NB4 (cell line): Measurements from ENCODE around the gene SPEG.

ENCODE experiments used
- DNase-seq: peaks from one replicate; pipeline ENCODE4 v3.0.0; 2010; ENCODE audit warnings: low read depth
- H3K4me3 ChIP-seq: one replicate; pipeline ENCODE4 v1.5.1; 2011; ENCODE audit warnings: mild to moderate bottlenecking, low read depth, low read length, moderate library complexity
- MYC ChIP-seq: IDR thresholded peaks from 2 replicates; pipeline ENCODE4 v1.6.1; 2011; ENCODE audit warnings: low read depth, low read length
- POLR2A ChIP-seq: IDR thresholded peaks from 2 replicates; pipeline ENCODE4 v1.6.1; 2011; ENCODE audit warnings: mild to moderate bottlenecking; ENCODE audit not compliant: insufficient read length; ENCODE audit errors: extremely low read depth
- TF ChIP-seq, protein P1 (sequence below): IDR thresholded peaks from 2 replicates; pipeline ENCODE4 v1.6.1; 2011; ENCODE audit warnings: low read depth, low read length
- TF ChIP-seq, protein P2 (sequence below): IDR thresholded peaks from one replicate; pipeline ENCODE4 v1.5.1; 2012; ENCODE audit warnings: low read depth, low read length

SPEG gene

DNA sequence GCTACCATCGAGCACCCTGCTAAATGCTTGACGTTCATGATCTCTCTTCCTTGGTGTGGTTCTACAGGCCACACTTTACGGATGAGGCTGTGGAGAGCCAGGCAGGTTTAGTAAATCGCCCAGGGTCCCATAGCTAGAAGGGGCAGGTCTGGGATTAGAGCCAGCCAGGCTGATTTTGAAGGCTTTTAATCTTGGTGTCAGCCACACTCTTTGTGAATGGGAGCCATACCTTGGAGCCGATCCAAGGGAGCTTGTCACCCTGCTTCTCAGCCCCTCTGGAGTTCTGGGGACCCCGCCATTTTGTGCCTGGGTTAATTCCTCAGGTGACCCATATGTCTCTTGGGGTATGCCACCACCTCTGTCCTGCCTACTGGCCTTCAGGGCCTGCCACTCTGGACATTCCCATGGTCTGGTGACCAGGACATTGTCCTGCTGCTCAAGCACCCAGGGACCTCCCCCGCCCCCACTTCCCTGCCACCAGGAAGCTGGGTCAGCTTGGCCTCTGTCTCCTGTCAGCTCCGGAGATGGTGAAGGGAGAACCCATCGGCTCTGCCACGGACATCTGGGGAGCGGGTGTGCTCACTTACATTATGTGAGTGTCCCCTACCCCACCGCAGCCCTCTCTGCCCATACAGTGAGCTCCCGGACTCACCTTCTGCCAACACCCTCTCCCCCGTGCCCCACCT lies 56.8 kb downstream of the SPEG start:
- TF ChIP-seq, protein P1, sequence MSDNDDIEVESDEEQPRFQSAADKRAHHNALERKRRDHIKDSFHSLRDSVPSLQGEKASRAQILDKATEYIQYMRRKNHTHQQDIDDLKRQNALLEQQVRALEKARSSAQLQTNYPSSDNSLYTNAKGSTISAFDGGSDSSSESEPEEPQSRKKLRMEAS: no peak
- TF ChIP-seq, protein P2, sequence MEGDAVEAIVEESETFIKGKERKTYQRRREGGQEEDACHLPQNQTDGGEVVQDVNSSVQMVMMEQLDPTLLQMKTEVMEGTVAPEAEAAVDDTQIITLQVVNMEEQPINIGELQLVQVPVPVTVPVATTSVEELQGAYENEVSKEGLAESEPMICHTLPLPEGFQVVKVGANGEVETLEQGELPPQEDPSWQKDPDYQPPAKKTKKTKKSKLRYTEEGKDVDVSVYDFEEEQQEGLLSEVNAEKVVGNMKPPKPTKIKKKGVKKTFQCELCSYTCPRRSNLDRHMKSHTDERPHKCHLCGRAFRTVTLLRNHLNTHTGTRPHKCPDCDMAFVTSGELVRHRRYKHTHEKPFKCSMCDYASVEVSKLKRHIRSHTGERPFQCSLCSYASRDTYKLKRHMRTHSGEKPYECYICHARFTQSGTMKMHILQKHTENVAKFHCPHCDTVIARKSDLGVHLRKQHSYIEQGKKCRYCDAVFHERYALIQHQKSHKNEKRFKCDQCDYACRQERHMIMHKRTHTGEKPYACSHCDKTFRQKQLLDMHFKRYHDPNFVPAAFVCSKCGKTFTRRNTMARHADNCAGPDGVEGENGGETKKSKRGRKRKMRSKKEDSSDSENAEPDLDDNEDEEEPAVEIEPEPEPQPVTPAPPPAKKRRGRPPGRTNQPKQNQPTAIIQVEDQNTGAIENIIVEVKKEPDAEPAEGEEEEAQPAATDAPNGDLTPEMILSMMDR: no peak
- TF ChIP-seq POLR2A (no peak), MYC (no peak)
- no peak overlapping the region for H3K4me3 ChIP-seq
- no peak for DNase-seq

DNA sequence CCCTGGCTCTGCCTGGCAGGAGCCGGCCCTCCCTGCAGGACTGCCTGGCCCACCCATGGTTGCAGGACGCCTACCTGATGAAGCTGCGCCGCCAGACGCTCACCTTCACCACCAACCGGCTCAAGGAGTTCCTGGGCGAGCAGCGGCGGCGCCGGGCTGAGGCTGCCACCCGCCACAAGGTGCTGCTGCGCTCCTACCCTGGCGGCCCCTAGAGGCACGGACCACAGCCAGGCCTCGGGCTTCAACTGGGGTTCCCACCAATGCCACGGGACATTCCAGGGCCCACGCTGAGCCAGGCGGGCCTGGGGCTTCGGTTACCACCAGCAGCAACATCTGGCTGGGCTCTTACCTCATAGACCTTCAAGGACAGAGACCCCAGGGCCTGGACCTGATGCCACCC lies 57.9 kb downstream of the SPEG start:
- TF ChIP-seq, protein P2: no peak
- TF ChIP-seq MYC (no peak), POLR2A (no peak)
- TF ChIP-seq, protein P1: no peak
- no peak for DNase-seq
- H3K4me3 ChIP-seq: no peak overlapping the region

DNA sequence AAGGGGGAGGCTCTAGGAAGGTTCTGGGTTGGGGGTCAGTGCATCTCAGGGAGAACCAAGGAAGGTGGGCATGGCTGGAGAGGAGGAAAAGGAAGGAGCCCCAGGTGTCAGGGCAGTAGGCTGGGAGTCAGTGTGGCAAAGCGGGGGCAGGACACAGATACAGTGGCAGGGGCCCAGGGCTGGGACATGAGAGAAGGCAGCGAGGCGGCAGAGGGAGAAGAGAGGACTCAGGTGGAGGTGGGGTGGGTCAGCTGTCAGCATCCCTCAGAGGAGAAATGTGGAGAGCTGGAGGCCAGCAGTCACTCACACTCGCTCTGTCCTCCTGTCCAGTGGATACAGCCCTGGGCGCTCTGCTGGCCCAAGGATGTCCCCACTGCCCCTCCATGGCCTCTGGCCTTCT lies 58.4 kb downstream of the SPEG start:
- H3K4me3 ChIP-seq: no peak overlapping the region
- no peak for DNase-seq
- TF ChIP-seq, protein P2: no peak
- TF ChIP-seq MYC (no peak), POLR2A (no peak)
- TF ChIP-seq, protein P1: no peak

DNA sequence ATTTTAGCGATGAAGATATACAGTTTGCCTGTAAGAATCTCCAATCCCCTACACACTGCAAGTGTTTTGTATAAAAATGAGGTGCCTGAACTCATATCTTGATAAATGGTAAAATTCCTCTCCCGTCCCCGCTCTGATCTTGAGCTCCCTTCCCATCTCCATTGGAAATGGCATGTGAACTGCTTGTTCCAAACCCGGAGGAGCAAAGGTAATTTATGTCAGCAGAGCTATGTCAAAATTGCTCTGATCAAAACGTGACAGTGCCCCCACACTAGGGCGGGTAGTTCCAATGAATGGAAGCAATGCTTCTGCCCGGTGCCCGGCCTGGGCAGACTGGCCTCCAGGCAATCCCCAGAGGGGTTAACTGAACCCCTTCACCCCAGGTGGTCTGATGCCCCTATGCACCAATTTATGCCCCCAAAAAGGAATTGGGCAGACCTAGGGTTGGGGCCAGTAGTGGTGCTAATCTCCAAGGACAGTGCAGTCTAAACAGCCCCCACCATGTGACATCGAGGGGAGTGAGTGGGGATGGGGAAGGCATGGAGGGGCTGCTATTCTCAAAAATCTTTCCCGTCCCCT lies 60.4 kb downstream of the SPEG start:
- no peak for DNase-seq
- TF ChIP-seq, protein P2: no peak
- no peak for TF ChIP-seq POLR2A
- no peak for TF ChIP-seq MYC
- TF ChIP-seq, protein P1: no peak
- H3K4me3 ChIP-seq: no peak overlapping the region

DNA sequence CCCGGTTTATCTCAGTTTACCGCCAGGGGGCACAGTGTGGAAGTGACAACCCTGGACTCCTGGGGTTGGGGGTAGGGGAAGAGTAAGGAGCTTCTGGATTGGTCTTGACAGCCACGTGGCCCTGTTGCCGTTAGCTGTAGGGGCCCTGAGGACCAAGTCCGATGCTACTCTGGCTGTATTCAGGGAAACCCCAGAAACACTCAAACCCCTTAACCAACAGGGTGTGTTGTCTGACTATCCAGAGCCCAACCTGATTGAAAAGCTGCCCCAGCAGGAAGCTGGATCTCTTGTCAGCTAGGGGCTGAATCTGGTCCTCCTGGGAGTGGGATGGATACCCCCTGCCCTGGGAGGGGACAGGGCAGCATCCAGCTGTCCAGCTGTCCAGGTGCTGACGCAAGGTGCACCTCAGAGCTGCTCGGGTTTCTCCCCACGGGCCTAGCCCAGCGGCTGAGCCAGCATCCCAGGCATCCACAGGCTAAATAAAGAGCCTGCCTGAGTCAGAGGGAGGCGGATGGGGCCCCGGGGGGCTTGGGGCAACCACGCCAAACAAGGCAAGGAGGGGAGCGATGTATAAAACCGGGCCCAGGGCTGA lies 61.0 kb downstream of the SPEG start:
- peak; percentile 82 for DNase-seq
- H3K4me3 ChIP-seq: no peak overlapping the region
- TF ChIP-seq MYC (no peak), POLR2A (no peak)
- TF ChIP-seq, protein P2: peak; percentile 89
- TF ChIP-seq, protein P1: peak; percentile 94
